ENCODE measurements around the gene GOLT1B.
A peak's percentile ranks its signal among the peaks of the same experiment; 100 is the strongest.

GOLT1B gene

DNA sequence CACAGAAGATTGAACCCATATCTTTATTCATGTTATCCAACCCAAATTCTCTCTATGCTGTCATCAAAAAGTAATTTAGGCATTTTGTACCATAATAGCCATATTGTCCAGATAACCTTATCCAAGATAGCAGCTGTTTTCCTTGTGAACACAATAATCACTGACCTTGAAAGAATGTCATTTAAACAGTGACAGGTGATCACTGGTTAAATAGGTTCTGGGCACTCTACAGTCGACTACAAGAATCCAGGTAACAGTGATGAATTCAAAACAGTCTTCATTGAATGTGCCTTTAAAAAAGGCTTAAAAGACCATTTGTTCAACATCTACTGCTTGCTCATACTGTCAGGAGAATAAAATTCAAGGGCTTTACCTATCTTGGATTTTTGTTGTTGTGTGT lies 20.0 kb downstream of the GOLT1B start:
- TF ChIP-seq, protein P1, sequence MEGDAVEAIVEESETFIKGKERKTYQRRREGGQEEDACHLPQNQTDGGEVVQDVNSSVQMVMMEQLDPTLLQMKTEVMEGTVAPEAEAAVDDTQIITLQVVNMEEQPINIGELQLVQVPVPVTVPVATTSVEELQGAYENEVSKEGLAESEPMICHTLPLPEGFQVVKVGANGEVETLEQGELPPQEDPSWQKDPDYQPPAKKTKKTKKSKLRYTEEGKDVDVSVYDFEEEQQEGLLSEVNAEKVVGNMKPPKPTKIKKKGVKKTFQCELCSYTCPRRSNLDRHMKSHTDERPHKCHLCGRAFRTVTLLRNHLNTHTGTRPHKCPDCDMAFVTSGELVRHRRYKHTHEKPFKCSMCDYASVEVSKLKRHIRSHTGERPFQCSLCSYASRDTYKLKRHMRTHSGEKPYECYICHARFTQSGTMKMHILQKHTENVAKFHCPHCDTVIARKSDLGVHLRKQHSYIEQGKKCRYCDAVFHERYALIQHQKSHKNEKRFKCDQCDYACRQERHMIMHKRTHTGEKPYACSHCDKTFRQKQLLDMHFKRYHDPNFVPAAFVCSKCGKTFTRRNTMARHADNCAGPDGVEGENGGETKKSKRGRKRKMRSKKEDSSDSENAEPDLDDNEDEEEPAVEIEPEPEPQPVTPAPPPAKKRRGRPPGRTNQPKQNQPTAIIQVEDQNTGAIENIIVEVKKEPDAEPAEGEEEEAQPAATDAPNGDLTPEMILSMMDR (IDR thresholded peaks at IDR 0.05; ENCODE audit: control insufficient read depth, extremely low read depth, insufficient read depth), result no peak
- DNase-seq (ENCODE audit: low read depth), result no peak
- no peak overlapping the region for H3K4me3 ChIP-seq (ENCODE audit: low read depth, low read length)

DNA sequence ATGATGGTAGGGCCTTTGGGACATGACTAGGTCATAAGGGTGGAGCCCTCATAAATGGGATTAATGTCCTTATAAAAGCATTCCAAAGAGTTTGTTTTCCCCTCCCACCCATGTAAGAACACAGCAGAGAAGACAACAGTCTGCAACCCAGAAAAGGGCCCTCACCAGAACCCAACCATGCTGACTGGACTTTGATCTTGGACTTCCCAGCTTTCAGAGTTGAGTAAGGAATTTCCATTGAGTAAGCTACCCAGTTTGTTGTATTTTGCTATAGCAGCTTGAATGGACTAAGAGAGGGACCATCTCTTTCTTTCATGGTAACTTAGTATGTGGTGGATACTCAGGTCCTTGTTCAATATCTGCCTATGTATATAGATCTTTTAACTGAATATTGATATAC lies 21.6 kb downstream of the GOLT1B start:
- TF ChIP-seq, protein P1 (IDR thresholded peaks at IDR 0.05; ENCODE audit: control insufficient read depth, extremely low read depth, insufficient read depth), result no peak
- H3K4me3 ChIP-seq (ENCODE audit: low read depth, low read length), result no peak overlapping the region

DNA sequence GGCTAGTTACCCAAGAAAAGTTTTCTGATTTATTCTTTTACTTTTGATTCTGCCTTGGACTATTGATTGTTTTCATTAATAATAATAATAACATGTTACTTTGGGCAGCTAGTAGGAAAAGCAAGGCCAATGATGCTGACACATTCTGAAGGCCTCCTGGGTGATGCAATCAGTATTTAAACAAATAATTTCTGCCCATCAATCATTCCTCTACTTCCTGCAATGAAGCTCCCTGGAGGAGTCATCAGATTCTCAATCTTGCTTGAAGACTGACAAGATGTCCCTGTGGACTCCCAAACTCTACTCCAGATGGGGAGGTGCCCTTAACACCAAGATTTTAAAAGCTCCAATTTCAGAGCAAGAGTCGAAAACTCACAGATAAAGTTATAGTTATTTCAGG lies 24.5 kb downstream of the GOLT1B start, which contains the start of gene SPX:
SPX (plus strand) TSS at position 244 of the 400 bp plus-strand sequence. CDS start 177 bp downstream, outside the sequence.
- H3K4me3 ChIP-seq (ENCODE audit: low read depth, low read length), result peak within 1 kb of the TSS; percentile 44; the same call in 1 of the 2 replicates
- TF ChIP-seq, protein P1 (IDR thresholded peaks at IDR 0.05; ENCODE audit: control insufficient read depth, extremely low read depth, insufficient read depth), result no peak
- DNase-seq (ENCODE audit: low read depth), result peak; percentile 8

More for the DNA sequence above, 21.6 kb downstream of the GOLT1B start:
- DNase-seq (ENCODE audit: low read depth), result no peak

DNA sequence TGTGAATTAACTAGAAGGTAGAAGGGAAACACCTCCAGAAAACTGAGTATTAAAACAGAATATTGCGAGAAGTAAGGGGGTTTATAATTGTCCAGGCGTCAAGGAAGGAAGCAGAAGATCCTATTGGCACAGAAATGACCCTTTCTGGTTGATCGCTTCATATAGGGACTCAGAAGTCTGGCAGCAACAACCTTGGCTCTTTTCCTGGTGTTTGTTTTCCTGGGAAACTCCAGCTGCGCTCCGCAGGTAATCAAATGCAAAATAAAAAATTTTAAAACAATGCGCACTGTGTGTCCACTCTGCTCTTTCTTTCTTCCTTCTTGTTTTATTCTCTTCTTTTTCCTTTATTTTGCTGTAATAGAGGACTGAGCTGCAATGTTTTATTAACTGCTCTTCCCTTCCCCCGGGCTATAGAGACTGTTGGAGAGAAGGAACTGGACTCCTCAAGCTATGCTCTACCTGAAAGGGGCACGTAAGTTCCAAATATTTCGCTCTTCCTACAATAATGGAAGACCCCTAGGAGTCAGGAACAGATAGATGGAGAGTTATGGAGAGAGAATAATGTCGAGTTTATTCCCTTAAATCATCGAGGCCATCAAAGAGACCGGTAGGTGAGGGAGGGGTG lies 25.2 kb downstream of the GOLT1B start:
- TF ChIP-seq, protein P1 (IDR thresholded peaks at IDR 0.05; ENCODE audit: control insufficient read depth, extremely low read depth, insufficient read depth), result no peak
- DNase-seq (ENCODE audit: low read depth), result peak; percentile 64
- H3K4me3 ChIP-seq (ENCODE audit: low read depth, low read length), result peak overlapping the region; percentile 44; the same call in 1 of the 2 replicates

DNA sequence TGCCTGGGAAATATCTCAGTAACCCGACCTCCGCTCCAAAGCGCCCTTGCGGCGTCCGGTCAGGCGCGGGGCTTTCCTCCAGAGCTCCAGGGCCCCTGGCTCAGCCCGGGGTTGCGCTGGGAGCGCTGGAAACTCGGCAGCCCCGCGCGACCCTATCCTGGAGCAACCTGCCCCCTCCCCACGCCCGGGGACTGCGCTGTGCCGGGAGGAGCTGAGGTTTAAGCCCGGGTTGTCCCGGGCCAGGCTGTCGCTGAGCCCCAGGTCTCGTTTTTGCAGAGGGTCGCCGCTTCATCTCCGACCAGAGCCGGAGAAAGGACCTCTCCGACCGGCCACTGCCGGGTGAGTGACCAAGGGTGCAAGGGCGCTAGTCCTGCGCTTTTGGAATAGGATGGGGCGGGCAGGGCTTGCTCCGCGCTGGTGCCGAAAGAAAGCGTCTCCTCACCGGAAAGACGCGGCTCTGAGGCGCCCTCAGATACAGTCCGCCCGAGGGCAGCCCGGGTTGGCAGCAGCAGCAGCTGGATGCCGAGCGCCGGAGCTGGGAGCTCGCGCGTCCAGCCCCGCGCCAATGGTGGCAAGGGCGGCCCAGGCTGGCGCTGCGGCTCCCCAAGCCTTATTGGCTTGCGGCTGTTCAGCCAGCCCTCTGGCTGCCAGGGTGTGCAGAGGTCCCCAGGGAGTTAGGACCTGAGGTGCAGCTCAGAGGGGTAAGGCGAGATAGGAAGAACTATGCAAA lies 26.0 kb downstream of the GOLT1B start:
- H3K4me3 ChIP-seq (ENCODE audit: low read depth, low read length), result peak overlapping the region; percentile 44
- peak; percentile 4 for DNase-seq (ENCODE audit: low read depth)
- TF ChIP-seq, protein P1 (IDR thresholded peaks at IDR 0.05; ENCODE audit: control insufficient read depth, extremely low read depth, insufficient read depth), result no peak

DNA sequence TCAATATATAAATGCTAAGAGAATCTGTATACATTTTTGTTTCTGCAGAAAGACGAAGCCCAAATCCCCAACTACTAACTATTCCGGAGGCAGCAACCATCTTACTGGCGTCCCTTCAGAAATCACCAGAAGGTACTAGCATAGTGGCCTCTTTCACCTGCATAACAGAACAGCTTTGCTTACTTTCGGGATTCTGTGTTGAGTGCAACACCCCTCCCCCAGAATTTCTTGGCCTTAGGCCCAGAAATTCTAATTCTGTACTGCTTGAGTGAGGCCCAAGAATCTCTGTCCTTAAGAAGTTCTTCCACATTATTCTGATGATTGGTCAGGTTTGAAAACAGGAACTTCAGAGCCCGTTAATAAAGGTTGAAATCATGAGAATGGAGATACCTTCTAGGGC lies 27.4 kb downstream of the GOLT1B start:
- H3K4me3 ChIP-seq (ENCODE audit: low read depth, low read length), result no peak overlapping the region
- no peak for DNase-seq (ENCODE audit: low read depth)
- TF ChIP-seq, protein P1 (IDR thresholded peaks at IDR 0.05; ENCODE audit: control insufficient read depth, extremely low read depth, insufficient read depth), result no peak
